H9 (cell line): ENCODE results near the gene TMEM131. TPM values are rescaled to one million over a fixed set of nuclear protein-coding genes. Genes with fewer than 3 reads are reported as not detected.

Experiments
- DNase-seq: peaks from one replicate; pipeline ENCODE4 v3.0.0-alpha.2; 2017
- H2AFZ ChIP-seq: one replicate; pipeline ENCODE4 v1.6.1; 2013; ENCODE audit warnings: mild to moderate bottlenecking, low read length, control low read depth, moderate library complexity
- H2AK5ac ChIP-seq: 2 replicates; pipeline ENCODE4 v1.6.1; 2013; ENCODE audit warnings: low read length, control low read depth, mixed read lengths; ENCODE audit not compliant: insufficient read length
- H2BK120ac ChIP-seq: one replicate; pipeline ENCODE4 v1.6.1; 2013; ENCODE audit warnings: low read depth, mild to moderate bottlenecking, low read length, control low read depth, inconsistent platforms; ENCODE audit not compliant: poor library complexity, severe bottlenecking
- H2BK12ac ChIP-seq: 2 replicates; pipeline ENCODE4 v1.6.1; 2013; ENCODE audit warnings: low read length, control low read depth, mixed read lengths, low read depth; ENCODE audit not compliant: insufficient read length
- H2BK15ac ChIP-seq: 2 replicates; pipeline ENCODE4 v1.6.1; 2013; ENCODE audit warnings: low read depth, low read length, control low read depth
- H2BK20ac ChIP-seq: one replicate; pipeline ENCODE4 v1.6.1; 2013; ENCODE audit warnings: low read depth, mild to moderate bottlenecking, low read length, control low read depth, inconsistent platforms; ENCODE audit not compliant: poor library complexity, severe bottlenecking
- H2BK5ac ChIP-seq: 2 replicates; pipeline ENCODE4 v1.6.1; 2013; ENCODE audit warnings: low read length, control low read depth, mixed read lengths; ENCODE audit not compliant: insufficient read length
- H3K14ac ChIP-seq: 2 replicates; pipeline ENCODE4 v1.6.1; 2013; ENCODE audit warnings: low read length, control low read depth; ENCODE audit not compliant: insufficient read depth
- H3K18ac ChIP-seq: 2 replicates; pipeline ENCODE4 v1.6.1; 2013; ENCODE audit warnings: low read depth, mild to moderate bottlenecking, mixed read lengths, low read length, control low read depth; ENCODE audit not compliant: insufficient read length
- H3K23ac ChIP-seq: 2 replicates; pipeline ENCODE4 v1.6.1; 2013; ENCODE audit warnings: low read length, control low read depth, mixed read lengths, low read depth; ENCODE audit not compliant: insufficient read length
- H3K23me2 ChIP-seq: 2 replicates; pipeline ENCODE4 v1.6.1; 2013; ENCODE audit warnings: low read depth, mild to moderate bottlenecking, mixed read lengths, low read length, control low read depth; ENCODE audit not compliant: insufficient read length, poor library complexity, severe bottlenecking
- H3K27ac ChIP-seq: 2 replicates; pipeline ENCODE4 v1.5.1; 2013; ENCODE audit warnings: low read length, control low read depth, mixed read lengths, low read depth; ENCODE audit not compliant: insufficient read length
- H3K27me3 ChIP-seq: 2 replicates; pipeline ENCODE4 v1.6.1; 2013; ENCODE audit warnings: low read length, control low read depth, inconsistent platforms; ENCODE audit not compliant: insufficient read depth
- H3K4ac ChIP-seq: 2 replicates; pipeline ENCODE4 v1.6.1; 2013; ENCODE audit warnings: low read depth, mild to moderate bottlenecking, control low read depth, inconsistent platforms, low read length, moderate library complexity
- H3K4me1 ChIP-seq: 2 replicates; pipeline ENCODE4 v1.6.1; 2013; ENCODE audit warnings: low read length, control low read depth, inconsistent platforms; ENCODE audit not compliant: insufficient read depth
- H3K4me2 ChIP-seq: 2 replicates; pipeline ENCODE4 v1.6.1; 2013; ENCODE audit warnings: low read length, control low read depth, mixed read lengths; ENCODE audit not compliant: insufficient read length, insufficient read depth
- H3K56ac ChIP-seq: 2 replicates; pipeline ENCODE4 v1.6.1; 2013; ENCODE audit warnings: low read depth, mild to moderate bottlenecking, mixed read lengths, low read length, control low read depth; ENCODE audit not compliant: insufficient read length
- H3K79me1 ChIP-seq: 2 replicates; pipeline ENCODE4 v1.6.1; 2013; ENCODE audit warnings: low read depth, mild to moderate bottlenecking, moderate library complexity, low read length, control low read depth, inconsistent platforms; ENCODE audit not compliant: insufficient read depth, poor library complexity, severe bottlenecking
- H3K79me2 ChIP-seq: 2 replicates; pipeline ENCODE4 v1.6.1; 2013; ENCODE audit warnings: low read length, control low read depth, inconsistent platforms; ENCODE audit not compliant: insufficient read depth
- H3K9ac ChIP-seq: 2 replicates; pipeline ENCODE4 v1.6.1; 2013; ENCODE audit warnings: low read length, control low read depth, mixed read lengths; ENCODE audit not compliant: insufficient read length; ENCODE audit errors: extremely low read depth
- H3K9me3 ChIP-seq: one replicate; pipeline ENCODE4 v1.6.1; 2013; ENCODE audit warnings: low read depth, low read length, inconsistent platforms; ENCODE audit not compliant: control insufficient read depth
- H3T11ph ChIP-seq: one replicate; pipeline ENCODE4 v1.6.1; 2013; ENCODE audit warnings: mild to moderate bottlenecking, low read length, control low read depth, inconsistent platforms
- H4K20me1 ChIP-seq: one replicate; pipeline ENCODE4 v1.6.1; 2013; ENCODE audit not compliant: control insufficient read depth, insufficient read length, insufficient read depth
- H4K5ac ChIP-seq: 2 replicates; pipeline ENCODE4 v1.6.1; 2013; ENCODE audit warnings: low read depth, mild to moderate bottlenecking, mixed read lengths, low read length, control low read depth; ENCODE audit not compliant: insufficient read length
- H4K8ac ChIP-seq: replicated peaks from 2 replicates; pipeline ENCODE4 v1.6.1; 2013; ENCODE audit warnings: low read length, control low read depth, mixed read lengths, low read depth; ENCODE audit not compliant: insufficient read length
- H4K91ac ChIP-seq: 2 replicates; pipeline ENCODE4 v1.6.1; 2013; ENCODE audit warnings: low read depth, mild to moderate bottlenecking, moderate library complexity, mixed read lengths, low read length, control low read depth; ENCODE audit not compliant: insufficient read length
- H3K27ac Mint-ChIP-seq, 3 experiments: 2 replicates in 2 of 3; 3 replicates in 1 of 3; pipeline ENCODE4 v1.8.0; 2020 to 2021; ENCODE audit warnings: mixed read lengths in 3 of 3, mild to moderate bottlenecking in 1 of 3, moderate library complexity in 1 of 3
- H3K27me3 Mint-ChIP-seq: 2 replicates; pipeline ENCODE4 v1.8.0; 2021; ENCODE audit warnings: low read depth, mild to moderate bottlenecking, moderate library complexity, mixed read lengths
- H3K36me3 Mint-ChIP-seq, 3 experiments: 2 replicates in 2 of 3; 3 replicates in 1 of 3; pipeline ENCODE4 v1.8.0; 2020 to 2021; ENCODE audit warnings: low read depth in 3 of 3, mixed read lengths in 3 of 3; ENCODE audit not compliant: insufficient read depth in 1 of 3
- H3K4me1 Mint-ChIP-seq, 2 experiments: 2 replicates each; pipeline ENCODE4 v1.8.0; 2020; ENCODE audit warnings: mixed read lengths in 2 of 2
- H3K4me3 Mint-ChIP-seq, 2 experiments: 2 replicates in 1 of 2; 3 replicates in 1 of 2; pipeline ENCODE4 v1.8.0; 2020 to 2021; ENCODE audit warnings: mild to moderate bottlenecking in 2 of 2, mixed read lengths in 2 of 2, moderate library complexity in 1 of 2
- H3K9me3 Mint-ChIP-seq, 2 experiments: 2 replicates in 1 of 2; 3 replicates in 1 of 2; pipeline ENCODE4 v1.8.0; 2020; ENCODE audit warnings: mild to moderate bottlenecking in 2 of 2, mixed read lengths in 2 of 2, moderate library complexity in 1 of 2
- CTCF ChIP-seq: fragments of 200-600 bp; sonication (generic); conservative IDR thresholded peaks from 3 replicates; pipeline ENCODE4 v1.8.0; 2021; ENCODE audit warnings: antibody characterized with exemption, mild to moderate bottlenecking
- WGBS: extraction: QIAGEN DNeasy Blood & Tissue Kit; methylation state at CpG from one replicate; pipeline ENCODE4 v1.1.7; 2013; ENCODE audit warnings: missing lambda C conversion rate, low lambda C conversion rate, mixed read lengths; ENCODE audit not compliant: insufficient read length; ENCODE audit errors: extremely low coverage; 5-methylcytosine and 5-hydroxymethylcytosine counted together
- total RNA-seq: library from RNA; stranded (reverse); gene quantifications from 2 replicates; pipeline ENCODE4 v1.2.1, GENCODE V29; 2021

TMEM131 gene
- total RNA-seq, 1 experiment from 2014 or later: 20.9 TPM

GRCh38 chr2:97724073-97724410 is 271.7 kb downstream of the TMEM131 start:
- no peaks in the 10 kb centered on the region for H3K27me3 ChIP-seq
- DNase-seq: no peak
- H3K27ac ChIP-seq: no peak overlapping the region
- no peak overlapping the region for H3K56ac ChIP-seq
- H3K18ac ChIP-seq: no peak overlapping the region
- no peaks in the 10 kb centered on the region for H3K79me1 ChIP-seq
- no peak overlapping the region for H2BK15ac ChIP-seq
- no peak overlapping the region for H3K4me2 ChIP-seq
- WGBS: no CpG with 5 or more reads among the region's 41 CpGs
- H2BK12ac ChIP-seq: no peak overlapping the region
- no peak overlapping the region for H2BK20ac ChIP-seq
- no peak overlapping the region for H2AK5ac ChIP-seq
- peaks cover 1% of the 10 kb centered on the region for H3K27me3 Mint-ChIP-seq
- H2BK120ac ChIP-seq: no peak overlapping the region
- no peaks in the 10 kb centered on the region for H3K23me2 ChIP-seq
- no peak overlapping the region for H3K4me3 Mint-ChIP-seq
- no peak overlapping the region for H4K91ac ChIP-seq
- no peak overlapping the region for H3K4ac ChIP-seq
- no peaks in the 10 kb centered on the region; a peak in 2 of 7 replicates for H3K36me3 Mint-ChIP-seq
- H3K4me1 ChIP-seq: peaks cover 6% of the 10 kb centered on the region
- H3K4me1 Mint-ChIP-seq: peaks cover 16 to 19% of the 10 kb centered on the region in 2 experiments
- no peak overlapping the region for H3K9ac ChIP-seq
- no peak overlapping the region; the same call in 1 of the 2 replicates for H3K14ac ChIP-seq
- H3K9me3 Mint-ChIP-seq: no peaks in the 10 kb centered on the region; a peak in 2 of 5 replicates
- TF ChIP-seq CTCF: no peak
- H3K23ac ChIP-seq: no peak overlapping the region
- no peak overlapping the region for H3T11ph ChIP-seq
- no peak overlapping the region for H3K27ac Mint-ChIP-seq
- H4K20me1 ChIP-seq: no peaks in the 10 kb centered on the region
- H3K79me2 ChIP-seq: no peaks in the 10 kb centered on the region
- H4K8ac ChIP-seq: no peak overlapping the region
- H4K5ac ChIP-seq: no peak overlapping the region
- H2AFZ ChIP-seq: no peak overlapping the region
- no peaks in the 10 kb centered on the region for H3K9me3 ChIP-seq
- no peak overlapping the region for H2BK5ac ChIP-seq
